Body of pancreas (tissue), 4 donors: Measurements from ENCODE around the gene BRD3OS.

Experiments
- CTCF ChIP-seq, 7 experiments: fragments of 450-650 bp in 4 of 7; fragments of 200-600 bp in 3 of 7; sonication (generic) in 3 of 7; IDR thresholded peaks; one replicate each; pipeline ENCODE4 v1.5.1; 2016 to 2019; ENCODE audit warnings: antibody characterized with exemption in 7 of 7
- POLR2A ChIP-seq, 3 donors: fragments of 450-650 bp; IDR thresholded peaks; one replicate each; pipeline ENCODE4 v1.6.1; 2016; ENCODE audit warnings: antibody characterized with exemption in 3 of 3, mild to moderate bottlenecking in 2 of 3

GRCh38 chr9:134007571-134007970 is 17.7 kb upstream of the BRD3OS start:
- TF ChIP-seq POLR2A (IDR thresholded peaks at IDR 0.05) (no peak), CTCF (IDR thresholded peaks at IDR 0.05) (no peak)
